Activated CD4-positive, alpha-beta T cell treated with anti-CD3 and anti-CD28 coated beads, Interleukin-2, amount 50 U/mL, for 1 hour (primary cell): ENCODE results near the gene MALRD1.
"Not testable (repeated sequence)": the region's sequence is repeated elsewhere in the genome, so short reads cannot be mapped to it uniquely, and the experiment has no call there.

Experiments used
- DNase-seq: peaks from one replicate; pipeline ENCODE4 v3.0.0-alpha.2; 2020

MALRD1 gene

GRCh38 chr10:19499291-19499770 is 450.7 kb downstream of the MALRD1 start:
- no peak for DNase-seq

- DNase-seq: no peak
These were observed 452.4 kb downstream of the MALRD1 start for GRCh38 chr10:19500959-19501358.

GRCh38 chr10:19505320-19506312 is 457.0 kb downstream of the MALRD1 start:
- DNase-seq: no peak

GRCh38 chr10:19510005-19510732 is 461.6 kb downstream of the MALRD1 start:
- not testable (repeated sequence) for DNase-seq

- no peak for DNase-seq
These were observed 469.5 kb downstream of the MALRD1 start for GRCh38 chr10:19518109-19518508.

GRCh38 chr10:19518632-19519031 is 470.0 kb downstream of the MALRD1 start:
- DNase-seq: no peak

GRCh38 chr10:19531324-19531723 is 482.7 kb downstream of the MALRD1 start:
- no peak for DNase-seq

- no peak for DNase-seq
These were observed 483.8 kb downstream of the MALRD1 start for GRCh38 chr10:19532411-19532810.

GRCh38 chr10:19541299-19541698 is 492.7 kb downstream of the MALRD1 start:
- no peak for DNase-seq

- no peak for DNase-seq
These were observed 497.6 kb downstream of the MALRD1 start for GRCh38 chr10:19546224-19546623.

- no peak for DNase-seq
These were observed 500.9 kb downstream of the MALRD1 start for GRCh38 chr10:19549503-19549902.

- no peak for DNase-seq
These were observed 508.1 kb downstream of the MALRD1 start for GRCh38 chr10:19556666-19557065.

GRCh38 chr10:19561181-19561580 is 512.6 kb downstream of the MALRD1 start:
- DNase-seq: no peak

GRCh38 chr10:19563388-19564141 is 515.0 kb downstream of the MALRD1 start:
- no peak for DNase-seq

GRCh38 chr10:19570120-19570519 is 521.5 kb downstream of the MALRD1 start:
- DNase-seq: no peak

- no peak for DNase-seq
These were observed 522.4 kb downstream of the MALRD1 start for GRCh38 chr10:19570991-19571390.

GRCh38 chr10:19572056-19572455 is 523.5 kb downstream of the MALRD1 start:
- no peak for DNase-seq

- DNase-seq: no peak
These were observed 528.0 kb downstream of the MALRD1 start for GRCh38 chr10:19576576-19576975.

- no peak for DNase-seq
These were observed 528.8 kb downstream of the MALRD1 start for GRCh38 chr10:19577381-19577780.

GRCh38 chr10:19577807-19578206 is 529.2 kb downstream of the MALRD1 start:
- DNase-seq: no peak

- no peak for DNase-seq
These were observed 530.0 kb downstream of the MALRD1 start for GRCh38 chr10:19578571-19578970.

GRCh38 chr10:19579761-19580545 is 531.4 kb downstream of the MALRD1 start:
- DNase-seq: no peak
